Measurements from ENCODE around the gene ADGRV1.

- TF ChIP-seq, protein P1, sequence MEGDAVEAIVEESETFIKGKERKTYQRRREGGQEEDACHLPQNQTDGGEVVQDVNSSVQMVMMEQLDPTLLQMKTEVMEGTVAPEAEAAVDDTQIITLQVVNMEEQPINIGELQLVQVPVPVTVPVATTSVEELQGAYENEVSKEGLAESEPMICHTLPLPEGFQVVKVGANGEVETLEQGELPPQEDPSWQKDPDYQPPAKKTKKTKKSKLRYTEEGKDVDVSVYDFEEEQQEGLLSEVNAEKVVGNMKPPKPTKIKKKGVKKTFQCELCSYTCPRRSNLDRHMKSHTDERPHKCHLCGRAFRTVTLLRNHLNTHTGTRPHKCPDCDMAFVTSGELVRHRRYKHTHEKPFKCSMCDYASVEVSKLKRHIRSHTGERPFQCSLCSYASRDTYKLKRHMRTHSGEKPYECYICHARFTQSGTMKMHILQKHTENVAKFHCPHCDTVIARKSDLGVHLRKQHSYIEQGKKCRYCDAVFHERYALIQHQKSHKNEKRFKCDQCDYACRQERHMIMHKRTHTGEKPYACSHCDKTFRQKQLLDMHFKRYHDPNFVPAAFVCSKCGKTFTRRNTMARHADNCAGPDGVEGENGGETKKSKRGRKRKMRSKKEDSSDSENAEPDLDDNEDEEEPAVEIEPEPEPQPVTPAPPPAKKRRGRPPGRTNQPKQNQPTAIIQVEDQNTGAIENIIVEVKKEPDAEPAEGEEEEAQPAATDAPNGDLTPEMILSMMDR (IDR thresholded peaks at IDR 0.05; ENCODE audit: low read depth, low read length, poor library complexity, severe bottlenecking), result peak; percentile 76
- no peak for TF ChIP-seq EZH2phosphoT487 (IDR thresholded peaks at IDR 0.05; ENCODE audit: borderline replicate concordance, low read length)
Measured at GRCh38 chr5:90932052-90932699, 373.6 kb downstream of the ADGRV1 start.

All from DOHH2 (cell line).